Measurements from ENCODE around the gene DNAJB6.

Gene DNAJB6

GRCh38 chr7:157434231-157434630, 97.4 kb downstream of the DNAJB6 start:
- Histone ChIP-seq H3K4me3 (ENCODE audit: low read length) (no peak overlapping the region), H3K9me3 (ENCODE audit: control insufficient read depth, low read length) (no peaks in the 10 kb centered on the region)
- DNase-seq (ENCODE audit: low read depth) = no peak

GRCh38 chr7:157434701-157435100, 97.9 kb downstream of the DNAJB6 start:
- H3K4me3 ChIP-seq (ENCODE audit: low read length) = no peak overlapping the region

More at GRCh38 chr7:157434231-157434630, 97.4 kb downstream of the DNAJB6 start:
- Histone ChIP-seq H3K9ac (ENCODE audit: low read length) (no peak overlapping the region), H3K27me3 (replicated peaks; ENCODE audit: control insufficient read depth, insufficient read depth, low read length) (peaks cover 7% of the 10 kb centered on the region), H3K36me3 (ENCODE audit: control insufficient read depth, insufficient read depth, low read length, severe bottlenecking) (no peaks in the 10 kb centered on the region), H3K4me1 (ENCODE audit: control insufficient read depth, insufficient read depth, low read length) (no peaks in the 10 kb centered on the region)

GRCh38 chr7:157436076-157436475, 99.3 kb downstream of the DNAJB6 start:
- no peak overlapping the region for H3K9ac ChIP-seq (ENCODE audit: low read length)
- H3K9me3 ChIP-seq (ENCODE audit: control insufficient read depth, low read length) = no peaks in the 10 kb centered on the region
- no peak overlapping the region for H3K4me3 ChIP-seq (ENCODE audit: low read length)
- no peaks in the 10 kb centered on the region for H3K4me1 ChIP-seq (ENCODE audit: control insufficient read depth, insufficient read depth, low read length)
- peaks cover 7% of the 10 kb centered on the region for H3K27me3 ChIP-seq (replicated peaks; ENCODE audit: control insufficient read depth, insufficient read depth, low read length)
- DNase-seq (ENCODE audit: low read depth) = no peak
- H3K36me3 ChIP-seq (ENCODE audit: control insufficient read depth, insufficient read depth, low read length, severe bottlenecking) = no peaks in the 10 kb centered on the region

More at GRCh38 chr7:157434701-157435100, 97.9 kb downstream of the DNAJB6 start:
- H3K9me3 ChIP-seq (ENCODE audit: control insufficient read depth, low read length) = no peaks in the 10 kb centered on the region
- DNase-seq (ENCODE audit: low read depth) = no peak
- H3K27me3 ChIP-seq (replicated peaks; ENCODE audit: control insufficient read depth, insufficient read depth, low read length) = peaks cover 7% of the 10 kb centered on the region
- H3K4me1 ChIP-seq (ENCODE audit: control insufficient read depth, insufficient read depth, low read length) = no peaks in the 10 kb centered on the region
- H3K9ac ChIP-seq (ENCODE audit: low read length) = no peak overlapping the region
- no peaks in the 10 kb centered on the region for H3K36me3 ChIP-seq (ENCODE audit: control insufficient read depth, insufficient read depth, low read length, severe bottlenecking)

- Histone ChIP-seq H3K27me3 (replicated peaks; ENCODE audit: control insufficient read depth, insufficient read depth, low read length) (peaks cover 3% of the 10 kb centered on the region), H3K4me3 (ENCODE audit: low read length) (no peak overlapping the region), H3K4me1 (ENCODE audit: control insufficient read depth, insufficient read depth, low read length) (no peaks in the 10 kb centered on the region), H3K36me3 (ENCODE audit: control insufficient read depth, insufficient read depth, low read length, severe bottlenecking) (no peaks in the 10 kb centered on the region), H3K9me3 (ENCODE audit: control insufficient read depth, low read length) (no peaks in the 10 kb centered on the region), H3K9ac (ENCODE audit: low read length) (no peak overlapping the region)
- DNase-seq (ENCODE audit: low read depth) = peak; percentile 20
These were observed 100.1 kb downstream of the DNAJB6 start for GRCh38 chr7:157436763-157437480.

- H3K4me1 ChIP-seq (ENCODE audit: control insufficient read depth, insufficient read depth, low read length) = no peaks in the 10 kb centered on the region
- no peaks in the 10 kb centered on the region for H3K36me3 ChIP-seq (ENCODE audit: control insufficient read depth, insufficient read depth, low read length, severe bottlenecking)
These were observed 100.8 kb downstream of the DNAJB6 start for GRCh38 chr7:157437519-157438061.

GRCh38 chr7:157438121-157439025, 101.6 kb downstream of the DNAJB6 start:
- DNase-seq (ENCODE audit: low read depth) = no peak
- H3K27me3 ChIP-seq (replicated peaks; ENCODE audit: control insufficient read depth, insufficient read depth, low read length) = no peaks in the 10 kb centered on the region
- no peaks in the 10 kb centered on the region for H3K36me3 ChIP-seq (ENCODE audit: control insufficient read depth, insufficient read depth, low read length, severe bottlenecking)
- no peak overlapping the region for H3K9ac ChIP-seq (ENCODE audit: low read length)
- H3K9me3 ChIP-seq (ENCODE audit: control insufficient read depth, low read length) = no peaks in the 10 kb centered on the region
- no peak overlapping the region for H3K4me3 ChIP-seq (ENCODE audit: low read length)
- H3K4me1 ChIP-seq (ENCODE audit: control insufficient read depth, insufficient read depth, low read length) = no peaks in the 10 kb centered on the region

More at GRCh38 chr7:157437519-157438061, 100.8 kb downstream of the DNAJB6 start:
- H3K27me3 ChIP-seq (replicated peaks; ENCODE audit: control insufficient read depth, insufficient read depth, low read length) = no peaks in the 10 kb centered on the region
- no peaks in the 10 kb centered on the region for H3K9me3 ChIP-seq (ENCODE audit: control insufficient read depth, low read length)
- DNase-seq (ENCODE audit: low read depth) = no peak
- H3K4me3 ChIP-seq (ENCODE audit: low read length) = no peak overlapping the region
- H3K9ac ChIP-seq (ENCODE audit: low read length) = no peak overlapping the region

- DNase-seq (ENCODE audit: low read depth) = no peak
- no peaks in the 10 kb centered on the region for H3K36me3 ChIP-seq (ENCODE audit: control insufficient read depth, insufficient read depth, low read length, severe bottlenecking)
- H3K4me1 ChIP-seq (ENCODE audit: control insufficient read depth, insufficient read depth, low read length) = no peaks in the 10 kb centered on the region
- no peak overlapping the region for H3K9ac ChIP-seq (ENCODE audit: low read length)
- H3K27me3 ChIP-seq (replicated peaks; ENCODE audit: control insufficient read depth, insufficient read depth, low read length) = no peaks in the 10 kb centered on the region
- H3K9me3 ChIP-seq (ENCODE audit: control insufficient read depth, low read length) = no peaks in the 10 kb centered on the region
- H3K4me3 ChIP-seq (ENCODE audit: low read length) = no peak overlapping the region
These were observed 102.3 kb downstream of the DNAJB6 start for GRCh38 chr7:157439149-157439548.

GRCh38 chr7:157439761-157440160, 103.0 kb downstream of the DNAJB6 start:
- no peak for DNase-seq (ENCODE audit: low read depth)
- no peak overlapping the region for H3K4me3 ChIP-seq (ENCODE audit: low read length)
- H3K9ac ChIP-seq (ENCODE audit: low read length) = no peak overlapping the region
- no peaks in the 10 kb centered on the region for H3K27me3 ChIP-seq (replicated peaks; ENCODE audit: control insufficient read depth, insufficient read depth, low read length)
- H3K36me3 ChIP-seq (ENCODE audit: control insufficient read depth, insufficient read depth, low read length, severe bottlenecking) = no peaks in the 10 kb centered on the region
- H3K4me1 ChIP-seq (ENCODE audit: control insufficient read depth, insufficient read depth, low read length) = no peaks in the 10 kb centered on the region
- H3K9me3 ChIP-seq (ENCODE audit: control insufficient read depth, low read length) = no peaks in the 10 kb centered on the region

GRCh38 chr7:157440346-157441022, 103.7 kb downstream of the DNAJB6 start:
- no peak for DNase-seq (ENCODE audit: low read depth)
- Histone ChIP-seq H3K36me3 (ENCODE audit: control insufficient read depth, insufficient read depth, low read length, severe bottlenecking) (no peaks in the 10 kb centered on the region), H3K9me3 (ENCODE audit: control insufficient read depth, low read length) (no peaks in the 10 kb centered on the region), H3K4me1 (ENCODE audit: control insufficient read depth, insufficient read depth, low read length) (no peaks in the 10 kb centered on the region), H3K27me3 (replicated peaks; ENCODE audit: control insufficient read depth, insufficient read depth, low read length) (no peaks in the 10 kb centered on the region), H3K9ac (ENCODE audit: low read length) (no peak overlapping the region), H3K4me3 (ENCODE audit: low read length) (no peak overlapping the region)

GRCh38 chr7:157441023-157441399, 104.2 kb downstream of the DNAJB6 start:
- no peaks in the 10 kb centered on the region for H3K36me3 ChIP-seq (ENCODE audit: control insufficient read depth, insufficient read depth, low read length, severe bottlenecking)
- H3K9me3 ChIP-seq (ENCODE audit: control insufficient read depth, low read length) = no peaks in the 10 kb centered on the region
- no peak overlapping the region for H3K4me3 ChIP-seq (ENCODE audit: low read length)
- H3K9ac ChIP-seq (ENCODE audit: low read length) = no peak overlapping the region
- no peak for DNase-seq (ENCODE audit: low read depth)
- no peaks in the 10 kb centered on the region for H3K4me1 ChIP-seq (ENCODE audit: control insufficient read depth, insufficient read depth, low read length)
- H3K27me3 ChIP-seq (replicated peaks; ENCODE audit: control insufficient read depth, insufficient read depth, low read length) = no peaks in the 10 kb centered on the region

GRCh38 chr7:157442456-157442855, 105.7 kb downstream of the DNAJB6 start:
- Histone ChIP-seq H3K4me1 (ENCODE audit: control insufficient read depth, insufficient read depth, low read length) (no peaks in the 10 kb centered on the region), H3K4me3 (ENCODE audit: low read length) (no peak overlapping the region), H3K9ac (ENCODE audit: low read length) (no peak overlapping the region), H3K27me3 (replicated peaks; ENCODE audit: control insufficient read depth, insufficient read depth, low read length) (no peaks in the 10 kb centered on the region), H3K9me3 (ENCODE audit: control insufficient read depth, low read length) (no peaks in the 10 kb centered on the region), H3K36me3 (ENCODE audit: control insufficient read depth, insufficient read depth, low read length, severe bottlenecking) (no peaks in the 10 kb centered on the region)
- no peak for DNase-seq (ENCODE audit: low read depth)

Measured in adipocyte (in vitro differentiated cells).